Skeletal muscle tissue (tissue), 4 donors: ENCODE measurements around the gene MRGPRE. TPM values are rescaled to one million over a fixed set of nuclear protein-coding genes. Genes with fewer than 3 reads are reported as not detected.

Experiments
- H3K27ac ChIP-seq: one replicate; pipeline ENCODE4 v1.7.0; 2013; ENCODE audit warnings: mild to moderate bottlenecking, low read depth, low read length, inconsistent platforms
- H3K27me3 ChIP-seq, 3 donors: one replicate each; pipeline ENCODE4 v1.7.0; 2013; ENCODE audit warnings: low read length in 3 of 3; ENCODE audit not compliant: control insufficient read depth in 3 of 3, insufficient read depth in 3 of 3
- H3K36me3 ChIP-seq, 3 donors: one replicate each; pipeline ENCODE4 v1.7.0; 2013; ENCODE audit warnings: low read length in 3 of 3; ENCODE audit not compliant: control insufficient read depth in 3 of 3, insufficient read depth in 3 of 3
- H3K4me1 ChIP-seq, 3 donors: one replicate each; pipeline ENCODE4 v1.7.0; 2013; ENCODE audit warnings: low read length in 3 of 3, mild to moderate bottlenecking in 3 of 3; ENCODE audit not compliant: control insufficient read depth in 3 of 3, insufficient read depth in 3 of 3
- H3K4me3 ChIP-seq, 3 donors: one replicate each; pipeline ENCODE4 v1.7.0; 2013; ENCODE audit warnings: low read length in 3 of 3
- H3K9ac ChIP-seq, 3 donors: one replicate each; pipeline ENCODE4 v1.7.0; 2013; ENCODE audit warnings: low read length in 3 of 3, mild to moderate bottlenecking in 3 of 3, moderate library complexity in 2 of 3, low read depth in 1 of 3
- H3K9me3 ChIP-seq, 3 donors: one replicate each; pipeline ENCODE4 v1.7.0; 2013; ENCODE audit warnings: low read length in 3 of 3; ENCODE audit not compliant: control insufficient read depth in 3 of 3
- total RNA-seq: library from RNA; depleted of rRNA; stranded (reverse); fragments of >200 nt; gene quantifications from one replicate; pipeline ENCODE4 v1.2.3, GENCODE V29; 2014
- donor health status: Osteomylitis.

The MRGPRE gene
- total RNA-seq, 1 donor from 2014 or later, result not detected

DNA sequence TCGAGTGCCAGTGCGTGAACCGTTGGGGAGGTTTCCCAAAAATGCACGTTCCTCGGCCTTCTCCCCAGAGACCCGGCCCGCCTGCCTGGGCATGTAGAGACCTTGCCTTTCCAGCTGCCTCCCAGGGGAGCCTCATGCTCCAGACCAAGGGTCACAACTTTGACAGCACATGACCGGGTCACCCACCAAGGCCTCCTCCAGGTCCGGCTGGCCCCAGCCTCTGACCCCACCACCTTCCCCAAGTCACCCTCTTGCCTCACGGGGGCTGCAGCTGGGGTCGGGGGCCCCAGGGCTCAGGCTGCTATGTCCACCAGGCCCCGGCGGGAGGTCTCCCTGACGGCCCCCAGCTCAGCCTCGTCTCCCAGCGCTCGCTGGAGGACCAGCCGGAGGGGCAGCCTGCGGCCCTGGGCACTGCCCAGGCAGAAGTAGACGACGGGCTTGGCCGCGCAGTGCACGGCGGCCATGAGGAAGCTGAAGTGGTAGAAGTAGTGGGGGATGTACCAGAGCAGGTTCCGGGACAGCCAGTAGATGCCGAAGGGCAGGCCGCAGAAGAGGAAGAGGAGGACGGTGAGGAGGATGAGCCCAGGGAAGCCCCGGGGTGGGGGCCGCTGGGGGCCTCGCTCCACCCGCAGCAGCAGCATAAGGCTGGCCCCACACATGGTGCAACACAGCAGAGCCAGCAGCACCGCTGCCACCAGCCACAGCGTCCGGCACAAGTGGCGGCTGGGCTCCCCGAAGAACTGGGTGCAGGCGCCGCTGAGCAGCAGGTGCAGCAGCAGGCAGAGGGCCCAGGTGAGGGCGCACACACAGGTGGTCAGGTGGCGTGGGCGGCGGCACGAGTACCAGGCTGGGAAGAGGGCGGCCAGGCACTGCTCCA, 4.4 kb downstream of the MRGPRE start:
- Histone ChIP-seq H3K27me3 (peaks cover 45 to 76% (median 63%) of the 10 kb centered on the region in 3 donors), H3K27ac (no peak overlapping the region)

DNA sequence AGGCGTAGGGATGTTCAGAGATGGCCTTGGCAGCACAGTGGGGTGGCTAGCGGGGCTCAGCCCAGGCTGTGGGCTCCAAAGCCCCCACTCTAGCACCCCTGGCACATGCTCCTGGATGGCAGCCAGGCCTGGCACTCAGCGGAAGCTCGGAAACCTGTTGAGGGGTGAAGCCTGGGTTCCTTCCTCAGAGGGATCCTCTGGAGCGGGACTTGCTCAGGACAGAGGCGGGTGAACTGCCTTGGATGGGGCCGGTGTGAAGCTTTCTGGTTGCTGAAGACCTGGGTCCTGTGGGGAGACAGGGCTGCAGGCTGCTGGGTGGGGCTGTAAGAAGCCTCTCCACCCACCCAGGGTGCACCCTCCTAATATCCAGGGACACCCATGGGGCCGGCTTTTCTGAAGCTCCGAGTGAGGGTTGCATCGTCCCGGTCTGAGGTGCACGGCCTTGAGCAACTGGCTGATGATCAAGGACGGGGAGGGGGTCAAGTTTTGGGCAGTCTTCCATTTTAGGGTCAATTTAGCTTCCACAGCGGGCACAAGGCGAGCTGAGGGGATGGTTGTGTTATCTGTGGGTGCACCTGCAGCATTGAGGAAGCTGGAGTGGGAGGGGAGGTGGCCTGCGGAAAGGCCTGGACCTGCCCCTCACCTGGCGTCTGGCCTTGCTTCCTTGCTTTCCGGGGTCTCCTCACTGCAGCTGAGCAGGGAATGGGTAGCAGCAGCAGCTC, 5.2 kb downstream of the MRGPRE start:
- Histone ChIP-seq H3K4me3 (no peak overlapping the region), H3K9me3 (no peaks in the 10 kb centered on the region), H3K4me1 (peaks cover 0 to 5% (median 5%) of the 10 kb centered on the region in 3 donors), H3K27ac (no peak overlapping the region), H3K9ac (no peak overlapping the region), H3K27me3 (peaks cover 41 to 80% (median 67%) of the 10 kb centered on the region in 3 donors), H3K36me3 (no peaks in the 10 kb centered on the region)

More for the DNA sequence above, 4.4 kb downstream of the MRGPRE start:
- H3K9me3 ChIP-seq, result no peaks in the 10 kb centered on the region
- no peak overlapping the region for H3K9ac ChIP-seq
- H3K4me3 ChIP-seq, result no peak overlapping the region
- H3K4me1 ChIP-seq, result peaks cover 0 to 11% (median 8%) of the 10 kb centered on the region in 3 donors
- H3K36me3 ChIP-seq, result no peaks in the 10 kb centered on the region

DNA sequence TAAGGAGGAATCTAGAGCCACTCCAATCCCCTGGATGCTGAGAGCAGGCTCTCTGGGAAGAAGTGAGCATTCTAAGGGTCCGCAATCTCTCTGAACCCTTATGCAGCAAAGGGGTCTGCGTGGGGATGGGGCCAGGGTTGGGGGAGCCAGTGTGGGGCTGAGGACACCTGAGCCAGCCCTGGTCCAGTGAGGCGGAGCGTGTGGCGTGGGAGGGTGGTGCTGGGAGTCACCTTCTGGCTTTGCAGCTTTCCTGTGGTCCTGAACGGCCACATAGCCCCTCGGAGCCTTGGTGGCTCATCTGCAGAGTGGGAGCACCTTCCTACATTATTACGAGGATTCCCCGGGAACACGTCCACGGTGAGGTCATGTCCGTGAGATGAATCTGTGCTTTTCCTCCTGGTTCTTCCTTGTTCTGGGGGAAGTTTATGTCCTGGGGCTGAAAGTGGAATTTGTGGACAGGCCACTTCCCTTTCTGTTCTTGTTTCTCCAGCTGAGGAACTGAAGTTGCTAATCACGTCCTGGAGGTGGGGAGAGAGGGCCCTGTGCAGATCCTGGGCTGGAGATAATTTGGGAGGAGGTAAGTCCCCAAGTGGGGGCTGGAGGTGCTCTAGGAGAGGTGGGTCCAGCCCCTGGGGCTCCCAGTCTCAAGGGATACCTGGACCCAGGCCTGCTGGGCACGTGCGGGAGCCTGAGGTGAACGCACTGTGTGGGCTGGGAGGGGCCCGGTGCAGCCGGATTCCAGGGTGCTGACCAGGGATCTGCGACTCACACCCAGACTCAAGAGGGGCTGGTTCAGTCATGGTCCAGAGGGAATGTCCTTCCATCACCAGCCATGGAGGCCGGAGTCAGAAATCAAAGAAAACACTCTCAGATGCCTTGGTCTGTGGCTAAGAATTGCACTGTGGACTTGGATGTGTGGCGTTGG, 6.1 kb downstream of the MRGPRE start:
- Histone ChIP-seq H3K27ac (no peak overlapping the region), H3K9ac (no peak overlapping the region), H3K27me3 (peaks cover 47 to 80% (median 68%) of the 10 kb centered on the region in 3 donors), H3K9me3 (no peaks in the 10 kb centered on the region), H3K4me3 (no peak overlapping the region), H3K36me3 (no peaks in the 10 kb centered on the region), H3K4me1 (no peaks in the 10 kb centered on the region)

DNA sequence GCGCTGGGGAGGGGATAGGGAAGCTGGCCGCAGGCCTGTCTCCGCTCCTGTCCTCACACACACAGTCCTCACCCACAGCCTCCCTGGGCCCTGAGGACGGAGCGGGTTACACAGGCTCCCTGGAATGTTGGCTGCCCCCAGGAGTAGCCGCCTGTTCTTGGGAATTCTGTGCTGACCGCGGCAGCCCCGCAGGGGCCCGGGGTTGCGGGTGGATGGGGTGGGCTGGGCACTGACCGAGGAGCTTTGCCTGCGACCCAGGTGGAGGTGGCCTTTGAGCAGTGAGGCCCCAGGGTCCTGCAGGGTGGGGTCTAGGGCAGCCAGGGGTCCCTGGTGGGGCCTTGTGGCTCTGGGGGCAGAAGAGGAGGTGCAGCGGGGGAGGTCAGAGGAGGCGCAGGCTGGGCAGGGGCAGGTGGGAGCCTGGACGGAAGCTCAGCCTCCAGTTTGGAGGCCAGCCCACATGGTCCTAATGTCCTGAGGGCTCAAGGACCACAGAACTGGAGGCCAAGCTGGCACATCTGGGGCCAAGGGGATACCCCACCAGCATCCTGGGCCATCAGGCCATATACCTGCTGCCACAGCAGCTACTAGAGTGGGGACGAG, 7.0 kb downstream of the MRGPRE start:
- Histone ChIP-seq H3K4me3 (no peak overlapping the region), H3K4me1 (no peaks in the 10 kb centered on the region), H3K36me3 (no peaks in the 10 kb centered on the region), H3K27ac (no peak overlapping the region), H3K9me3 (no peaks in the 10 kb centered on the region), H3K9ac (no peak overlapping the region), H3K27me3 (peaks cover 47 to 82% (median 72%) of the 10 kb centered on the region in 3 donors)

DNA sequence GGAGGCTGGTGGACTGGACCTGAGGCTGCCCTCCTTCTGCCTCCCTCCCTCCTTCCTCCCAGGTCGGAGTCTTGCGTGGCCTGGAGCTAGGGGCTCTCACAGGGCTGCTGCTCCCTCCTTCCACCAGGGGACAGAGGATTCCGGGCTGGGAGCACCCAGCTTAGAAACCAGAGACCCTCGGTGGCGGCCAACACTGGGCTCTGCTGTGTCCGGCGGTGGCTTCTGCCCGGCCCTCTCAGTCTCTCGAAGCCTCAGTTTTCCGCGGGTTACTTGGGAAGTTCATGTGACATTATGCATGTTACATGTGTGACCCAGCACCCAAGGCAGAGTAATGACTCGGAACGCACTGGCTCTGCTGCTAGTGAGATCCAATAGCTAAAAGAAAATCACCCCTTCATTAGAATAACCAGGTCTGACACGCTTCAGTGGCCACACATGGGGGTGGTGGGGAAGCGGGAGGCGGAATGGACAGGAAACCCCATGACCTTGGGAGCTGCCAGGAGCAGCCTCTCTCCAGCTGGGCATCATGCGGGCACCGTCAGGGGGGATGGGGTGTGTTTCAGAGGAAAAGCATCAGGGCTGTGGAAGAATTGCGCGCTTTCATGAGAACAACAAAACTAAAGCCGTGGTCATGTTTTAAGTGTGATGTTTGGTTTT, 7.7 kb downstream of the MRGPRE start:
- Histone ChIP-seq H3K27ac (no peak overlapping the region), H3K9me3 (no peaks in the 10 kb centered on the region), H3K4me1 (no peaks in the 10 kb centered on the region), H3K27me3 (peaks cover 47 to 84% (median 74%) of the 10 kb centered on the region in 3 donors), H3K9ac (no peak overlapping the region), H3K36me3 (no peaks in the 10 kb centered on the region), H3K4me3 (no peak overlapping the region)

DNA sequence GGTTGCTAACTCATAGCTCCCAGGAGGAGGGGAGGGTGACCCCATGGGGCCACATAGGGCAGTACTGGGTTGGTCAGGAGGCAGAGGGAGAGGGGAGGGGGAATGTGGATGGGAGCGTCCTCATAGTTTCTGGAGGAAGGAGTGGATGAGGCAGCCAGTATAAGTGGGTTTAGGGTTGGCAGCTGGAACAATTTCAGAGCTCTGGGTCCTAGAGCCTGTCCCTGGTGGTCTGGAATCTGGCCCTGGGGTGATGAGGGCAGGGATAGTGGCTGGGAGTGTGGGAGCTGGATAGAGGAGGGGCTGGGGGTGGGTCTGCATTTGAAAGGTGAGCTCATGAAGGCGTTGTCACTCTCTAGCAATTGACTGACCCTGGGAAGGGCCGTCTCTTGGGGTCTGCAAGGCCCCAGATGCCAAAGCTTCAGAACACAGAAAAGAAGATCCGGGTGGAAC, 8.3 kb downstream of the MRGPRE start:
- Histone ChIP-seq H3K4me1 (no peaks in the 10 kb centered on the region), H3K4me3 (no peak overlapping the region), H3K36me3 (no peaks in the 10 kb centered on the region), H3K9ac (no peak overlapping the region), H3K27me3 (peaks cover 46 to 83% (median 78%) of the 10 kb centered on the region in 3 donors), H3K27ac (no peak overlapping the region), H3K9me3 (no peaks in the 10 kb centered on the region)

DNA sequence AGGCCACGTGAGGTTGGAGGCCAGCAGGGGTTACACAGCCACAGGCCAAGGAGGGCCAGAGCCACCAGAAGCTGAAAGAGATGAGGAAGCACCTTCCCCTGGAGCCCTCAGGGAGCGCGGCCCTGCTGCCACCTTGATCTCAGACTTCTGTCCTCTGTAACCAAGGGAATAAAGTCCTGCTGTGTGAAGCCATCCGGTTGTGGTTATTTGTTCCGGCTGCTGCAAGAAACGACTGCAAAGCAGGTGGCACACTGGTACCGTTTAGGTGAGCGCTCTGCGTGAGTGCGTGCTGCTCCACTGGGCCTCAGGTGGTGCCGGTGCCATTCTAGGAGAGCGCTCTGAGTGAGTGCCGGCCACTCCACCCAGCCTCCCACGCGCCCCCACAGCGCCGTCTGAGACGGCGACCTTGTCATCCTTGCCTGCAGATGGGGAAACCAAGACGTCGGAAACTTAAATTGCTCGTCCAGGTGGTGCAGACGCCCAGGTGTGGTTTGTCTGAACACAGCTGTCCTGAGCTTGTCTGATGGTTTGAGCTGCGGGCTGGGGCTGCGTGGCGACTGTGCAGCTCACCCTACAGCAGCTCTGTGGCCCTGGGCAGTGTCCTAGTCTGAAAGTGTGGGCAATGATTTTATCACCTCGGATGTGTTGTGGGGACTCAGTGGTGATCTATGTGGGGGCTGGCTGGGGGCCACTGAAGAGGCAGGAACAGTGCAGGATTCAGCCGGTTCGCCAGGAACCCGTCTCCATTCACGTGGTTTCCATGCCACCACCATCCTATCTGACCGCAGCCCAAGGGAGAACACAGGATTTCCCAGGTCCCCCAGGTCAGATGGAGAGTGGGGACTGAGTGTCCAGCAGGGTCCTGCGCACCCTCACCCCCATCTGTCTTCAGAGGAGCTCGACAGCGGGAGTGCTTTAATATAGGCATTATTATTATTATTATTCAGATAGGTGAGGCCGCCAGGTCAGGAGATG, 9.0 kb downstream of the MRGPRE start:
- Histone ChIP-seq H3K27ac (no peak overlapping the region), H3K9ac (no peak overlapping the region), H3K36me3 (no peaks in the 10 kb centered on the region), H3K4me1 (no peaks in the 10 kb centered on the region), H3K27me3 (peaks cover 44 to 83% (median 80%) of the 10 kb centered on the region in 3 donors), H3K9me3 (no peaks in the 10 kb centered on the region), H3K4me3 (no peak overlapping the region)

DNA sequence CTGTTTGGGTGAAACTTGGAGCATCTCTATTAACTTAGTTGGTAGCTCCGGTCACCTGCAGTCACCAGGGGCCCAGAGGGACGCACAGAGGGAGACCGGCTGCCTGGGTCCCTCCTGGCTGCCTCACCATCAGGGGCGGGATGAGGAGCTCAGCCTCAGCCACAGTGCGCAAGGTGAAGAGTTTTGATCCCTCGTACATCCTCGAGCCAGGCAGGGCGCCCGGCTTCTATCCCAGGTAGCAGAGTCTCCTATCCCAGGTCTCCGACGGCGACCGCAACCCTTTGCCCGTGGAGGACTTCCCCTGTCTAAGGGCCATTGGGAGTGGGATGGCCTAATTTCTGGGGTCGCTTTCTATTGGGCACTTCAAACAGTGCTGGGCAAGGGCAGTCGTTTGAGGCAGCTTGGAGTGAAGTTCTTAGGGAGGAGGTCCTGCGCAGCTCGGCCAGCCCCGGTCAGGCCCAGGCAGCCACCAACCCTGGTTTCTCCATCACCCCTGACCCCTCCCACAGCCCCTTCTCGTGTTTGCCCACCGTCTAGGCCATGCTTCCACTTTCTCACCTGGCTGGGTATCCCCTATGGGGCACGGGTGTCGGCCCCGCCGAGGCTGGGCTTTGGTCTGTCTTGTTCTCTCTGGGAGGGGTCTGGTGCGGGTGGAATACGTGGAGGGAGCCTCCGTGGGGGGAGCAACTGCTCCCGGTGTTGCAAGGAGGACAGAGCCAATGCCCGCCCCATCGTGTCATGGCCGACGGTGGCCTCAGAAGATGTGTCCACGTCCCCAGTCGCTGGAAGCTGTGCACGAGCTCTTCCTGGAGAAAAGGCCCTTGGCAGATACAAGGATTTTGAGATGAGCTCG, 10.0 kb downstream of the MRGPRE start:
- Histone ChIP-seq H3K9me3 (no peaks in the 10 kb centered on the region), H3K27ac (no peak overlapping the region), H3K4me3 (no peak overlapping the region), H3K9ac (no peak overlapping the region), H3K36me3 (no peaks in the 10 kb centered on the region), H3K27me3 (peaks cover 44 to 88% (median 85%) of the 10 kb centered on the region in 3 donors), H3K4me1 (no peaks in the 10 kb centered on the region)
